ENCODE data around the gene DGKB.

GRCh38 chr7:14911077-14911476 is 8.5 kb upstream of the DGKB start:
- TF ChIP-seq EZH2phosphoT487 (IDR thresholded peaks at IDR 0.05; ENCODE audit: borderline replicate concordance, low read depth) = no peak
- no peak for TF ChIP-seq RAD21 (IDR thresholded peaks at IDR 0.05; ENCODE audit: low read length)
- TF ChIP-seq TAF1 (IDR thresholded peaks at IDR 0.05; ENCODE audit: borderline replicate concordance, low read depth, low read length) = no peak
- TF ChIP-seq ELF1 (IDR thresholded peaks at IDR 0.05) = no peak
- TF ChIP-seq EP300 (IDR thresholded peaks at IDR 0.05; ENCODE audit: borderline replicate concordance in 1 of 2, low read depth in 1 of 2, low read length in 1 of 2) = no peak
- TF ChIP-seq CTCF (IDR thresholded peaks at IDR 0.05) = no peak
- no peak for TF ChIP-seq YY1 (IDR thresholded peaks at IDR 0.05; ENCODE audit: low read depth)
- no peak for TF ChIP-seq FOSL2 (IDR thresholded peaks at IDR 0.05; ENCODE audit: borderline replicate concordance, low read depth)
- TF ChIP-seq POLR2AphosphoS5 (IDR thresholded peaks at IDR 0.05; ENCODE audit: low read depth, low read length) = no peak
- no peak for TF ChIP-seq USF2 (IDR thresholded peaks at IDR 0.05; ENCODE audit: borderline replicate concordance, low read depth, low read length)
- TF ChIP-seq TCF12 (IDR thresholded peaks at IDR 0.05) = no peak

All from SK-N-SH (cell line).